HG03439 (cell line): ENCODE data around the gene BLZF1.
"Not testable (repeated sequence)": the region's sequence is repeated elsewhere in the genome, so short reads cannot be mapped to it uniquely, and the experiment has no call there.

Source experiments
- ATAC-seq: cut with Tn5 transposase; IDR thresholded peaks from one replicate; pipeline ENCODE4 v1.9.1; 2021; ENCODE audit warnings: mild to moderate bottlenecking, moderate library complexity; ENCODE audit not compliant: unreplicated experiment

Gene BLZF1

GRCh38 chr1:169348383-169349036 is 19.5 kb upstream of the BLZF1 start:
- ATAC-seq = no peak

DNA sequence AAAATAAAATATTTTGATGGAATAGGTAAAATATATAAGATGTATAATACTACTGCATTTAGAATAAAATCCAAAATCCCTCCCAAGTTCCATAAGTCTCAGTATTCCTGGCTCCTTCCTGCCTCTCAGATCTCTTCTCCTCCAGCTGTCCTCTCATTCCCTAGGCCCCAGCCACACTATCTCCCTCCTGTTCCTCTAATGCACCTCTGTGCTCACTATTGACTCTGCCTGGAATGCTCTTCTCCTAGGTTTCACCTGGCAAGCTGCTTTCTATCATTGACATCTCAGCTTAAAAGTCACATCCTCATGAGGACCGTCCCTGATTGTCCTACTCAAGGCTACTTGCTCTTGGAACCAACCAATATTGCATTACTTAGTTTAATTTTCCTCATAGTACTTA is 7.6 kb upstream of the BLZF1 start:
- ATAC-seq = no peak

DNA sequence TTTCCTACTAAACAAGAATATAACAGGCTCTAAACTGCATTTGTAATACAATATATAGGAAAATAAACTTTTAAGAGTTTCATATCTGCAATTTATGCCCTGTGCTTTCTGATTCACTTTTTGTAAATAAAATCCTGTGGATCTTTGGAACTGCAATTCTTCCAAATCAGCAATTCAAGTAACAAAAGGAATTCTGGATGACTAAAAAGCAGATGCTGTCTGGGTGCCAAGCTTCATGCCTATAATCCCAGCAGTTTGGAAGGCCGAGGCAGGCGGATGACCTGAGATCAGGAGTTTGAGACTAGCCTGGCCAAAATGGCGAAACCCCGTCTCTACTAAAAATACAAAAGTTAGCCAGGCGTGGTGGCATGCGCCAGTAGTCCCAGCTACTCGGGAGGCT is 6.7 kb upstream of the BLZF1 start:
- ATAC-seq = no peak

DNA sequence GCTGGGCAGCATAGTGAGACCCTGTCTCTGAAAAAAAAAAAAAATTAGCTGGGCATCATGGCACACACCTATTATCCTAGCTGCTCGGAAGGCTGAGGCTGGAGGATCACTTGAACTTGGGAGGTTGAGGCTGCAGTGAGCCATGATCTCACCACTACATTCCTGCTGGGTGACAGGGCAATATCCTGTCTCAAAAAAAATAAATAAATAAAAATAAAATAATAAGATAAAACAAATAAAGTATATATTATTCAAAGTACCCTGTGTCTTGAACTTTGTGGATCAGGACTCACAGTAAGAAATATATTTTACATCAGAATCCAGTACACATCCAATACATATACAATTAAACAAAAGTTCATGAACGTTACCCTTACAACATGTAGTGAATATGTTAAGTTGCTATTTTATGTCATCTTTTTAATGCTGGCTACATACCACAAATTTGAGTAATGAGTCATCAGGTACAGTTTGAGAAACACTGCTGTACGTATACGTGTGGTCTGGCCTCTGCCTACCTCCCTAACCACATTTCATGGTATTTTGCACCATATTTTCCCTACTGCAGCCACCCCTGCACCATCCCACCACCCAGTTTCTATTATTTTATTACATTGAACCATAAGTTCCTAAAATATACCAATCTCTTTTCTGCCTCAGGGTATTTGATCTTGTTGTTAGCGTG is 4.8 kb upstream of the BLZF1 start:
- peak; percentile 42 for ATAC-seq

- no peak for ATAC-seq
These were observed 3.0 kb upstream of the BLZF1 start for GRCh38 chr1:169364948-169365347.

- no peak for ATAC-seq
These were observed 804 bp upstream of the BLZF1 start for GRCh38 chr1:169367096-169367685.

GRCh38 chr1:169368406-169368769 is 393 bp downstream of the BLZF1 start:
- no peak for ATAC-seq

- ATAC-seq = no peak
These were observed 3.4 kb downstream of the BLZF1 start for GRCh38 chr1:169371404-169371803.

GRCh38 chr1:169381162-169381561 is 13.2 kb downstream of the BLZF1 start:
- no peak for ATAC-seq

DNA sequence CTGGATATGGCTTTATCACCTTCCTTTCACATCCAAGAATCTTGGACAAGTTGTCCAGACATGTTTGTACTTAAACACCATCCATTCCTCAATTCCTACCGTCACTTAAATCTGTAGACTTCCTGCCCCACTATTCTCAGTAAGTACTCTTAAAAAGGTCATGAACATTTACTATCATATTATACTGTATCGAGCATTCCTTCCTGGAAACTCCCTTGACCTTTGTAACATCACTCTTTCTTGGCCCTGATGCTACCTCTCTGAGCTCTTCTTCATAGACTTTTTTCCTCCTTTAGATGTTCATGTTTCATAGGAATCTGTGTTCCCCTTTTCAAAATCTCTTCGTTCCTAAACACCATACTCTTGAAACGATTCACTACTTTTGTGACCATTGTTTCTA is 15.5 kb downstream of the BLZF1 start:
- ATAC-seq = no peak

- no peak for ATAC-seq
These were observed 19.4 kb downstream of the BLZF1 start for GRCh38 chr1:169387399-169387798.

GRCh38 chr1:169390303-169390702 is 22.3 kb downstream of the BLZF1 start:
- ATAC-seq = peak; percentile 88

DNA sequence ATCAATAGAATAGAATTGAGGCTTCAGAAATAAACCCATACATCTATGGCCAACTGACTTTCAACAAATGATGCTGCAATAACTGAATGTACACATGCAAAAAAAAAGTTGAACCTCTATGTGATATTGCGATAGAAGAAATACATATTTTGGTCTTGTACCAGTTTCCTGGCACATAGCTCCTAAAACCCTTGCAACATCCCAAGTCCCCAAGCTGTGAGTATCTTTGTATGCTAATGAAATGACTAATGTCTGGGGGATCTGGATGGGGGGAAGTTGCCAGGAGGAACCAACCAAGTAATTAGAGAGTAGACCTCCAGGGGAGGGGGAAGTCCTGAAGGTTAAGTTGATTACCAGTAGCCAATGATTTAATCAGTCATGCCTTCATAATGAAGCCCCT is 24.4 kb downstream of the BLZF1 start:
- ATAC-seq = no peak

GRCh38 chr1:169395955-169396354 is 28.0 kb downstream of the BLZF1 start:
- no peak for ATAC-seq

GRCh38 chr1:169402578-169402977 is 34.6 kb downstream of the BLZF1 start:
- ATAC-seq = not testable (repeated sequence)

GRCh38 chr1:169408340-169408739 is 40.3 kb downstream of the BLZF1 start:
- ATAC-seq = not testable (repeated sequence)

DNA sequence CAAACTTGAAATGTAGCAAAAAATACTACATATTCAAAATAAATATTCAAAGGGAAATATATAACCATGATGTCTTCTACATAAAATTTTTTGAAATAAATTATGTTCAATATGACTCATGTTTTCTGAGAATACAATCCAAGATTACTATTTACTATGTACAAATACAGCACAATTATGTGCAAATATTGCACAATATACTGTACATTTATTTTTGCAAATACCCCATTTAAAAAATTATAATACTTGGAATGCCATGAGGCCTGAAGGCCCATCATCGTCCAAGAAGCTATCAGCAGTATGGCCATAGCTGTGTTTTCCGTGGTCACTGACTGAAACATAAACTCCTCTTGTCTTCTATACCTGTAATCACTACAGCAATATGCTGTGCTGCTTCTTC is 47.0 kb downstream of the BLZF1 start:
- ATAC-seq = no peak

GRCh38 chr1:169421309-169421708 is 53.3 kb downstream of the BLZF1 start:
- no peak for ATAC-seq

- no peak for ATAC-seq
These were observed 58.2 kb downstream of the BLZF1 start for GRCh38 chr1:169426174-169426705.

DNA sequence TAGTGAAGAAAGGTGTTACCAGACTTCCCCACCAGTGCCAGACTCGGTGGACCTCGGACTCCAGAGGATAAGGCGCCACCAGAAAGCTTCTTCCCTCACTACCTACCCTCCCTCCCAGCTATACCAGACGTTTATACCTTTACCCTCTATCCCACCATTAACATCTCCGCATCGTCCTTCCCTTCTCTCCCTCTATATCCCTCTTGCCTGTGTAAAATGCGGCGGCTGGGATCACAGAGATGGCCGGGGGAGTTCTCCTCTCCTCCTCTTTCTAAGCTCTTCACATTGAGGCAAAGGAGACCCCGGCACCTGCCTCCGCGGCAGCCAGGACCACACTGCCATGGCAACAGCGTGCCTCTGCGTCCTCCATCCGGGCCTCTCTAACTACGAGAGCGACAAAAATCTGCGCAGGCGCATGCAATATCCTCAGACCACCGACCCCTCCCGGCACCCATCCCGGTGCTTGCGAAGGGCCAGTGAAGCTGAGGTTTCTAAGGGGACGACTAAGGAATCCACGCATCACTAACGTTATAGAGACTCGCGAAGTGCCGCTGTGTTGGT is 59.2 kb downstream of the BLZF1 start, which contains the start of gene CCDC181:
CCDC181 (minus strand) TSS at position 394 of the 561 bp plus-strand sequence. CDS start 2,547 bp downstream, outside the sequence.
- peak; percentile 92 for ATAC-seq
